ENCODE data around the gene SLC25A48. TPM values are rescaled to one million over a fixed set of nuclear protein-coding genes. Genes with fewer than 3 reads are reported as not detected.

The SLC25A48 gene
- total RNA-seq: 3.7 TPM

GRCh38 chr5:135834639-135835529, at the start of gene SLC25A48:
Gene SLC25A48, plus strand, starts transcription at chr5:135834663. Its CDS starts 185 bp downstream, at chr5:135834848.

GRCh38 chr5:135895474-135896006, 61.1 kb downstream of the SLC25A48 start, which contains the start of gene IL9:
Gene IL9, minus strand, starts transcription at chr5:135895841. Its CDS starts 25 bp downstream, at chr5:135895816.

Other genes with a start within 250 kb of the SLC25A48 start
- not detected for gene IL9, start 61.2 kb downstream of the SLC25A48 start, total RNA-seq
- not detected for gene LECT2, start 120.3 kb downstream of the SLC25A48 start, total RNA-seq
- 191 TPM for gene TGFBI, start 194.3 kb downstream of the SLC25A48 start, total RNA-seq